Immature natural killer cell (primary cell): ENCODE results near the gene GAB4. TPM values are rescaled to one million over a fixed set of nuclear protein-coding genes. Genes with fewer than 3 reads are reported as not detected.
"Not testable (repeated sequence)": the region's sequence is repeated elsewhere in the genome, so short reads cannot be mapped to it uniquely, and the experiment has no call there.

Experiments used
- DNase-seq, 3 donors: peaks; one replicate each; pipeline ENCODE4 v3.0.0; 2022; ENCODE audit warnings: mixed read lengths in 1 of 3
- H3K27ac Mint-ChIP-seq, 6 donors: one replicate each; pipeline ENCODE4 v1.8.0; 2020; ENCODE audit warnings: mixed read lengths in 6 of 6, mild to moderate bottlenecking in 5 of 6, inconsistent platforms in 4 of 6, moderate library complexity in 3 of 6
- H3K27me3 Mint-ChIP-seq, 3 donors: one replicate each; pipeline ENCODE4 v1.8.0; 2020 to 2021; ENCODE audit warnings: low read depth in 3 of 3, mild to moderate bottlenecking in 3 of 3, mixed read lengths in 3 of 3, moderate library complexity in 3 of 3, inconsistent platforms in 1 of 3
- H3K36me3 Mint-ChIP-seq, 3 donors: one replicate each; pipeline ENCODE4 v1.8.0; 2020; ENCODE audit warnings: mixed read lengths in 3 of 3, inconsistent platforms in 2 of 3, mild to moderate bottlenecking in 2 of 3
- H3K4me1 Mint-ChIP-seq, 2 donors: one replicate each; pipeline ENCODE4 v1.8.0; 2020; ENCODE audit warnings: inconsistent platforms in 2 of 2, mild to moderate bottlenecking in 2 of 2, mixed read lengths in 2 of 2, moderate library complexity in 1 of 2
- H3K4me3 Mint-ChIP-seq, 5 donors: one replicate each; pipeline ENCODE4 v1.8.0; 2020; ENCODE audit warnings: mild to moderate bottlenecking in 5 of 5, mixed read lengths in 5 of 5, inconsistent platforms in 3 of 5, moderate library complexity in 3 of 5
- H3K9me3 Mint-ChIP-seq, 6 donors: one replicate each; pipeline ENCODE4 v1.8.0; 2020; ENCODE audit warnings: mild to moderate bottlenecking in 6 of 6, mixed read lengths in 6 of 6, inconsistent platforms in 4 of 6, moderate library complexity in 3 of 6
- polyA plus RNA-seq, 3 donors: library from polyadenylated mRNA; unstranded; fragments of 300-500 nt; fragmentation: Illumina TruSeq; gene quantifications; one replicate each; pipeline ENCODE4 v1.2.3, GENCODE V29; 2021

GAB4 gene
- polyA plus RNA-seq, 3 donors from 2014 or later, result 0.08 TPM; not detected in 2

DNA sequence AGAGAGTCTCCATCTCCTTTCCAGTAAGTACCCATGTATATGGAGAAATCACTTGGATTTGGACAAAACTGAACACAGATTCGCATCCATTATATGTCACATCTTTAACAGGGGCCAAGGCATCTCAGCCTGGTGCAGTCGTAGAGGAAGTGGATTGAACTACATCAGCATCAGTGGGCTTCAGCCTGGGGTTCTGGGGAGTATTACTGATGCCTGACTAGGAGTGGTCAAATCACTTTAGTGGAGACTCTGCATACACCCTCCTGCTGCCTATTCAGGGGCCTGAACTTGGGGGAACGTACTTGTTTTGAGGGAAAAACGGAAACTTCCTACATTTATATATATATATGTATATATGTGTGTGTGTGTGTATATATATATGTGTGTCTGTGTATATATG is 72.8 kb downstream of the GAB4 start:
- Mint-ChIP-seq H3K4me1 (no peaks in the 10 kb centered on the region), H3K9me3 (peaks cover 0 to 2% (median 0%) of the 10 kb centered on the region in 6 donors), H3K4me3 (no peak overlapping the region), H3K27me3 (peaks cover 0 to 5% (median 4%) of the 10 kb centered on the region in 3 donors), H3K36me3 (no peaks in the 10 kb centered on the region), H3K27ac (no peak overlapping the region)
- DNase-seq, result no peak

DNA sequence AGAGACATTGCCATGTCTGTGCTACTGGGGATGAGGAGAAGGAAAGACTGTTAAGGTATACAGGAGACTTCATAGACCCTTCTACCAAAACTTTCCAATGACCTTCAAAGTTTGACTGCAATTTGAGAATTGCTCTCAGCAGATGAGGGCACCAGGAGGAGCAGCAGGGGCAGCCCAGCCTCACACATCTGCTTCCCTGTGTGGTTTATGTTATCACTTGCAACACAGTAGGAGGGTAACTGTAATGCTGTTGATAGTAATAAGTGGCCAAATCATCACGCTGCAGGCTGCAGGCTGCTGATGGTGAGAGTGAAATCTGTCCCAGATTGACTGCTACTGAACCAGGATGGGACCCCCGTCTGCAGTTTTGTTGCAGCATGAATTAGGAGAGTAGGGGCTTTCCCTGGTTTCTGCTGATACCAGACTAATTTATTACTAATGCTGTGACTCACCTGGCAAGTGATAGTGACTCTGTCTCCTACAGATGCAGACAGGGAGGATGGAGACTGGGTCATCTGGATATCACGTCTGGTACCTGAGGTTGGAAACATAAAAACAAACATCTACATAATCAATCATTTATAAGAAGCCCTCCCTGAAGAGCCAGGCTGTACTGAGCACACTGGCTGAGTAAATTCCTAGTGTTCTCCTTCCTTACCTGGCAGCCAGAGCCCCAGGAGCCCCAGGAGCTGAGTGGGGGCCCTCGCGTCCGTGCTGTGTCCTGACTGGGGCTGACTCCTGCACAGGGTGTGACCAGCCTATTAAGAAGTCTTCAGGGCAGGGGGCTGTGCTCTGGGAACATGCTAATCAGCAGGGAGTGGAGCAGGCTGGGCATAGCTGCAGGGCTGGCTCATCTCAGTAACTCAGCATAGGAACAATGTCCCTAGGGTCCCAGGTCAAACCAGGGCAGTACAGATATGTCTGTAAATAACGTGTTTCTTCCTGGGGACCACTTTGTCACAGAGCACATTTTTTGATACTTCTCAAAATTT is 74.4 kb downstream of the GAB4 start:
- Mint-ChIP-seq H3K9me3 (peaks cover 0 to 2% (median 0%) of the 10 kb centered on the region in 6 donors), H3K4me3 (no peak overlapping the region), H3K36me3 (no peaks in the 10 kb centered on the region), H3K27me3 (peaks cover 0 to 5% (median 4%) of the 10 kb centered on the region in 3 donors), H3K4me1 (no peaks in the 10 kb centered on the region), H3K27ac (no peak overlapping the region)
- DNase-seq, result no peak

- H3K4me1 Mint-ChIP-seq, result no peaks in the 10 kb centered on the region
- no peak overlapping the region for H3K4me3 Mint-ChIP-seq
- peaks cover 0 to 2% (median 0%) of the 10 kb centered on the region in 6 donors for H3K9me3 Mint-ChIP-seq
- peak in 1 of 3 donors; percentile 17 for DNase-seq
- H3K27ac Mint-ChIP-seq, result no peak overlapping the region
- H3K27me3 Mint-ChIP-seq, result peaks cover 0 to 7% (median 7%) of the 10 kb centered on the region in 3 donors
- H3K36me3 Mint-ChIP-seq, result no peaks in the 10 kb centered on the region
These were observed 75.4 kb downstream of the GAB4 start for GRCh38 chr22:16932577-16932976.

DNA sequence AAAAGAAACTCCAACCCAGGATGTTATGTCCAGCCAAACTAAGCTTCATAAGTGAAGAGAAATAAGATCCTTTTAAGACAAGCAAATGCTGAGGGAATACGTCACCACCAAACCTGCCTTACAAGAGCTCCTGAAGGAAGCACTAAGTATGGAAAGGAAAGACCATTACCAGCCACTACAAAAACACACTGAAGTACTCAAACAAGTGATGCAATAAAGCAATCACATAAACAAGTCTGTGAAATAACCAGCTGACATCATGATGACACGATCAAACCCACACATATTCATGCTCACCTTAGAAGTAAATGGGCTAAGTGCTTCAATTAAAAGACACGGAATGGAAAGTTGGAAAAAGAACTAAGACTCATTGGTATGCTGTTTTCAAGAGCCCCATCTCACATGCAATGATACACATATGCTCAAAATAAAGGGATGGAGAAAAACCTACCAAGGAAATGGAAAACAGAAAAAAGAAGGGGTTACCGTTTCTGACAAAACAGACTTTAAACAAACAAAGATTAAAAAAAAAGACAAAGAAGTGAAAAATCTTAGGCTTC is 82.5 kb downstream of the GAB4 start:
- H3K4me3 Mint-ChIP-seq, result no peak overlapping the region
- peaks cover 2 to 4% (median 4%) of the 10 kb centered on the region in 3 donors for H3K27me3 Mint-ChIP-seq
- H3K36me3 Mint-ChIP-seq, result no peaks in the 10 kb centered on the region
- no peaks in the 10 kb centered on the region for H3K9me3 Mint-ChIP-seq
- H3K4me1 Mint-ChIP-seq, result no peaks in the 10 kb centered on the region
- no peak for DNase-seq
- H3K27ac Mint-ChIP-seq, result no peak overlapping the region

DNA sequence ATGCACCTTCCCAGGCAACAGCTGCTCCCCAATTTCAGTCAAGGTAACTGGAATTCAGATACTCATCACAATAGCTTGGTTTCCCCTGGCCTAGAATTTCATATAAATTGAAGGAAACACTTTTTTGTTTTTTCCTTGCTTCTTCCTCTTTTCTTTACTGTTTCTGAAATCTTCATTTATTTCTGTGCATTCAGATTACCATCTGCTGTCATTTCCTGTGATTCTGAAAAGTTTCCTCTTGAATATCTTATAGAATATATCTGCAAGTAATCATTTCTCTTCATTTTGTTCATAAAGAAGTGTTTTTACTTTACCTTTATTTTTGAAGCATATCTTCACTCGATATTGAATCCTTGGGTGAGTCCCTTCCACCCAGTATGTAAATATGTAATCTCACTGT is 85.3 kb downstream of the GAB4 start:
- H3K4me3 Mint-ChIP-seq, result no peak overlapping the region
- no peaks in the 10 kb centered on the region for H3K36me3 Mint-ChIP-seq
- DNase-seq, result no peak
- peaks cover under 1% of the 10 kb centered on the region in 2 donors for H3K4me1 Mint-ChIP-seq
- no peak overlapping the region for H3K27ac Mint-ChIP-seq
- H3K9me3 Mint-ChIP-seq, result no peaks in the 10 kb centered on the region
- H3K27me3 Mint-ChIP-seq, result peaks cover 1 to 2% (median 2%) of the 10 kb centered on the region in 3 donors

DNA sequence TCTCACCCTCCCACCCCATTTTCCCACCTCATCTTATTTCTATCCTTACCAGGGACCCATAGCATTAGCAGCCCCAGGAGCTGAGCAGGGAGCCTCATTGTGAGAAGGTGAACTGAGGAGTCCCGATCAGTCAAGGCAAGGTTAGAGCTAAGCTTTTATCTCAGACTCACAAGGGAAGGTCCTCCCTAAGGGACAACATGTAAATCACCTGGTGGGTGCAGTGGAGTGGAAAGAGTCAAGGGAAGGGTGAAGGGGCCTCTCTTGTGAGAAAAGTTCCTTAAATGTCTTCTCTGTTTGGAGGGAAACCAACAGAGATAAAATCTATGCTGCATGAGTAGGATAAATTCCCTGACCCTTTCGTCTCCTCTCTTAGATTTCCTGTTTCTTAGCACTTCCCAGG is 85.9 kb downstream of the GAB4 start:
- Mint-ChIP-seq H3K27me3 (peaks cover 1 to 2% (median 2%) of the 10 kb centered on the region in 3 donors), H3K27ac (no peak overlapping the region), H3K9me3 (no peaks in the 10 kb centered on the region), H3K4me3 (no peak overlapping the region), H3K36me3 (no peaks in the 10 kb centered on the region), H3K4me1 (peaks cover 3 to 6% of the 10 kb centered on the region in 2 donors)
- DNase-seq, result no peak

DNA sequence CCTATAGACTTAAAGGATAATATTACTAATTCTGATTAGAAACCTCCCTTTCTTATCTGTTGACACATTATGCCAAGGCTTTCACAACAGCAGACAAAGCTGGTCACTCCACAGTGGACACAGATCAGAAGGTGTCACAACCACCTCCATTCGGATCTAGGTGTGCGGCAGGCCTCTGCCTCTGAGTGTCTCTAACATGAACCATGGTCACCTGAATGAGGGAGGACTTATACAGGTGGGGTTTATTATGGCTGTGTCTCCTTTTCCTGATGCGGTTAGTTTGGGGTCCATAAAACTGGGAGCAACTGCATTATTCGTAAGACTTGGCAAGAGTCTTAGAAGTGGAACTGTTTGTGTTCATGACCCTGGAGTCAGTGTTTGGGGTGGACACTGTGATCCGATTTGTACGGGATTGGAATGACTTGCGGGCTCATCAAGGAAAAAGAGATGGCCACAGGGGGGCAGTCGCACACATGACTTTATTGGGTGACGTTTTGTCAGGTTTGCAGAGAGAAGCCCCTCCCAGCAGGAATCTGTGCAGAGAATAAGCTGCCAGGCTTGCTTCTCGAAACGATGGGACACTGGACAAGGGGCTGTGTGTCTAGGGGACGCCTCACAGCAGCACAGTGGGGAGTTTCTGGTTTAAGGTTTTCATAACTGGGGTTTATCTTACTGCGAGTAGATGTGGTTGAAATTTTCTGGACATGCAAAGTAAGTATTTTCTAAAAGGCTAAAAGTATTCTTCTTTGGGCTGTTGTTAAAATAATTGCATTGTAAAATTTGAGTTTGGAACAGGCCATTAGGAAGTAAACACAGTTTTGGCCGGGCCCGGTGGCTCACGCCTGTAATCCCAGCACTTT is 90.6 kb downstream of the GAB4 start:
- H3K4me3 Mint-ChIP-seq, result no peak overlapping the region
- peak; percentile 44 to 49 (median 45) for DNase-seq
- H3K4me1 Mint-ChIP-seq, result peaks cover 3 to 6% of the 10 kb centered on the region in 2 donors
- peaks cover 0 to 5% (median 4%) of the 10 kb centered on the region in 3 donors for H3K27me3 Mint-ChIP-seq
- H3K36me3 Mint-ChIP-seq, result no peaks in the 10 kb centered on the region
- no peaks in the 10 kb centered on the region for H3K9me3 Mint-ChIP-seq
- H3K27ac Mint-ChIP-seq, result no peak overlapping the region

DNA sequence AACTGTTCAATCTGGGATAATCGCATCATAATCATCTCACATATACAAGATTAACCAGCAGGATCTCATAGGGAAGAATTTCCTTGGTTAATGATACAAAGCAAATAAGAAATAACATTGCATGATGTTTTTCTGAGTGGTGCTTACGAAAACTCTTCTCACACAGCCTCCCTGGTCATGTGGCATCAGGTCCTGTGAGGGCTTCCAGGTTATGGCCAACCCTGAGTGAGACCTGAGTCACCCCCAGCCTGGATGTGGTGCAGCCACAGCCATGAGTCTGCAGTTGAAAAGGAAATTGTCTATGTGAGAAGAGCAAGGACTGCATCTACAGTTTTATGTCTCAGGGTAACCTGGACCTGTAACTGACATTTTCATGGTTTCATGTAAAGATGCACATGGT is 92.3 kb downstream of the GAB4 start:
- Mint-ChIP-seq H3K36me3 (no peaks in the 10 kb centered on the region), H3K4me3 (no peak overlapping the region), H3K27ac (peak overlapping the region in 1 of 6 donors; percentile 7), H3K27me3 (peaks cover 0 to 4% (median 3%) of the 10 kb centered on the region in 3 donors), H3K4me1 (peaks cover 3 to 6% of the 10 kb centered on the region in 2 donors), H3K9me3 (no peaks in the 10 kb centered on the region)
- DNase-seq, result no peak

DNA sequence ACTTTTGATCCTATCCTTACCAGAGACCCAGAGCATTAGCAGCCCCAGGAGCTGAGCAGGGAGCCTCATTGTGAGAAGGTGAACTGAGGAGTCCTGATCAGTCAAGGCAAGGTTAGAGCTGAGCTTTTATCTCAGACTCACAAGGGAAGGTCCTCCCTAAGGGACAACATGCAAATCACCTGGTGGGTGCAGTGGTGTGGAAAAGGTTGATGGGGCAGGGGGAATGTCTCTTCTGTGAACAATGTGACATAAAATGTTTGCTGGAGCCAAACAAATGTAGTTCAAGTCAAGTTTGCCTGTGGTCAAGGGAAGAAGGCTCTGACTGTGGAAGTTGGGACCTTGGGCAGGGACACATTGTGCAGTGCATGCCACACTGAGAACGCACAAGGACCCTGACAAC is 93.1 kb downstream of the GAB4 start:
- H3K27ac Mint-ChIP-seq, H3K36me3 Mint-ChIP-seq: not testable (repeated sequence)

GRCh38 chr22:16914006-16914405 is 94.0 kb downstream of the GAB4 start:
- H3K27ac Mint-ChIP-seq, result no peak overlapping the region

More for the DNA sequence above, 93.1 kb downstream of the GAB4 start:
- H3K4me3 Mint-ChIP-seq, H3K9me3 Mint-ChIP-seq, DNase-seq, H3K27me3 Mint-ChIP-seq, H3K4me1 Mint-ChIP-seq: not testable (repeated sequence)

GRCh38 chr22:16912281-16912680 is 95.7 kb downstream of the GAB4 start:
- H3K4me3 Mint-ChIP-seq, result no peak overlapping the region
- no peak for DNase-seq
- H3K36me3 Mint-ChIP-seq, result no peaks in the 10 kb centered on the region
- peaks cover 0 to 2% of the 10 kb centered on the region in 2 donors for H3K4me1 Mint-ChIP-seq
- H3K27me3 Mint-ChIP-seq, result peaks cover 0 to 13% (median 4%) of the 10 kb centered on the region in 3 donors
- no peaks in the 10 kb centered on the region for H3K9me3 Mint-ChIP-seq
- H3K27ac Mint-ChIP-seq, result no peak overlapping the region

More at GRCh38 chr22:16914006-16914405, 94.0 kb downstream of the GAB4 start:
- Mint-ChIP-seq H3K36me3 (no peaks in the 10 kb centered on the region), H3K4me1 (peaks cover 3 to 6% of the 10 kb centered on the region in 2 donors), H3K27me3 (peaks cover 0 to 13% (median 4%) of the 10 kb centered on the region in 3 donors), H3K9me3 (no peaks in the 10 kb centered on the region), H3K4me3 (no peak overlapping the region)
- no peak for DNase-seq
